Left ventricle myocardium superior (tissue), 1 donor: ENCODE data around the gene DUOXA2. TPM values are rescaled to one million over a fixed set of nuclear protein-coding genes. Genes with fewer than 3 reads are reported as not detected.
"Not testable (repeated sequence)": the region's sequence is repeated elsewhere in the genome, so short reads cannot be mapped to it uniquely, and the experiment has no call there.

ENCODE experiments used
- ATAC-seq: fragments of 200-7000 bp; cut with Tn5 transposase; one replicate; pipeline ENCODE4 v1.9.1; 2020; ENCODE audit warnings: mild to moderate bottlenecking, moderate library complexity
- DNase-seq: peaks from one replicate; pipeline ENCODE4 v3.0.0-alpha.2; 2020
- intact Hi-C: fragments of 100-400 bp; cut with micrococcal nuclease; formaldehyde crosslinking; loops from one replicate; pipeline ENCODE4 v1.11.0; 2022
- total RNA-seq: library from RNA; stranded (reverse); fragmentation: NEBNext Ultra II Directional; extraction: Animal tissue kit (Norgen Biotek cat#: 25700); gene quantifications from one replicate; pipeline ENCODE4 v1.2.1, GENCODE V29; 2021
- donor health status: DM: no; HTN: yes; CAD: no; lungs with severe emphysema.

The DUOXA2 gene
- total RNA-seq, 1 donor from 2014 or later = not detected

- intact Hi-C loops = no loop called here
- no peak for ATAC-seq
- no peak for DNase-seq
These were observed 20.3 kb upstream of the DUOXA2 start for GRCh38 chr15:45093622-45094357.

- ATAC-seq = no peak
- intact Hi-C loops = no loop called here
- no peak for DNase-seq
These were observed 19.8 kb upstream of the DUOXA2 start for GRCh38 chr15:45094358-45094730.

DNA sequence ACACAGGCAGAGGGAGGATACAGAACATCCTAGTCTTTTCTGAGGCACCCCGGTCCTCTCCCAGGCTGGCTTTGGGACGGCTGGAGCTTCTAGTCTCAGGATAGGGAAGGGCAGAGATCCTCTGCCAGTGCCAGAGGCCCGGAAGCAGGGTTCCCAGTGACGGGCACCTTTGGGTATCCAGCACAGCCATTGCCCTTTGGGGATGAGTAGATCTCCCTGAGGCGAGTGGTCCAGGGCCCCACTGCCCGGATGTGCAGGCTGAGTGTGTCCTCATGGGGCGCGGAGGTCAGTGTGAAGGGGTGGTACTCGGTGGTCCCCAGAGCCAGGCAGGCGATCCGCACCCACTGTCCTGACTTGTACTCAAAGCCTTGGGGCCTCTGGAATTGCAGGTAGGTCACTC is 18.5 kb upstream of the DUOXA2 start:
- ATAC-seq = no peak
- no peak for DNase-seq
- intact Hi-C loops = no loop called here

DNA sequence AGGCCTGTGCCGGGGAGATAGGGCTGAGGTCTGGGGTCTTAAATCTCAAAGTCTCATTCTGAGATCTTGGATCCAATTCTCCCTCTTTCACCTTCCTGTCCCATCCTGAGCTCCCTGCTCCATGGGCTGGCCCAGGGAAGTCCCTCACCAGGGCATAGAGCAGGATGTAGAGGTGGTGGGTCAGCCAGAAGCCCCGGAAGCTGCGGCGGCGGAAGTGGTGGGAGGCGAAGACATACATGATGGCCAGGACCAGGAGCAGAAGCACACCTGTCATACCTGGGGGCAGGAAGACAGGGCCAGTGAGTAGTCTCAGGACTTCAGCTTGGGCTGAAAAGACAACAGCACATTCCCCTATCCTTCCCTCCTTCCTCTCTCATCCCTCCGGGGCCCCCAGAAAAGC is 16.7 kb upstream of the DUOXA2 start:
- no peak for DNase-seq
- no peak for ATAC-seq
- intact Hi-C loops = no loop called here

- ATAC-seq (no peak), DNase-seq (no peak)
- intact Hi-C loops = no loop called here
These were observed 14.5 kb upstream of the DUOXA2 start for GRCh38 chr15:45099549-45100165.

DNA sequence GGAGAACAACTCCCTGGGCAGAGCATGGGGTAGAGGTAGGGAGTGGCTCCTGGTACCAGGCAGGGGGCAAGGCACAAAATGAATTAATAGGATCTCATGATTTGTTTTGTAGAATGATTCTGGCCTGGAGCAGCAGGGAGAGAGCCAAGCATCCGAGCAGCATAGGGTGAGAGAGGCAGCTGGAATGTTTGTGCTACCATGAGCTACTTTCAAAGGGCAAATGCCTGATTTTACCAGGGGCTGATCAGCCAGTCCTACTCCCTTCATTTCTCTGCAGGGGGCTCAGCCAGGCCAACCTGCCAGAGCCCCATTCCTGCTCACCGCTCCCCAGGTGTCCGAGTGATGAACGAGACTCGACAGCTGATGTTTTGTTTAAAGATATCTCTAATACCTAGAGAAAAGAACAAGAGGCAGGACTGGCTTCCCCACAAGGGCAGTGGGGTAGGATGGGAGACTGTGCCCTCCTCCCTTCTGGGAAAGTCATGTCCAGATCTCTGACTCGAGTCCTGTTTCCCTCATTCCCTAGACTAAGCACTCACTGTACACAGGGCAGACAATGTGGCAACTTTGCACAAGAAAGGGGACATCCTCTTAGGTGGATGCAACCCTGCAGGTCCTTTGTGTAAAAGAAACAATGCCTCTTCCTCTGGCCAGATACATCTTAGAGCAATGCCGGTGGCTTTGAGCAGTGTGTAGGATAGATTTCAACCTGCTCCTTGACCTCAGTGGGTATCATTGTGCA is 13.1 kb upstream of the DUOXA2 start:
- DNase-seq = no peak
- no peak for ATAC-seq
- intact Hi-C loops = no loop called here

DNA sequence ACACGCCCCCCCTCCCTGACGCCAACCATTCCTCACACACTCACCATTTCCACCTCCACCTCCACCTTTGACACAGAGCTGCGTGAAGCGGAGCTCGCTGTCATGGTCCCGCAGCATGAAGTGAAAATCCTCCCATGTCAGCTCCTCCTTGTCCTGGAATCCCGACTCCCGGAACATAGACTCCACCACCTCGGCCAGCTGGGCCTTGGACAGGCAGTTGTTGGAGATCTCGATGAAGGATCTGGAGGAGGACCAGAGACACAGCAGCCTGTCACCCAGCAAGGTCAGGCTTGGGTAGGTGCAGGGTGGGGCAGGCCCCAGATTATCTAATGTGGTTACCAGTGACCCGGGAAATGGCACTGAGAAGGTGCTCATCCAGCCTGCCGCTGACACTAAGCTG is 12.4 kb upstream of the DUOXA2 start:
- no peak for DNase-seq

DNA sequence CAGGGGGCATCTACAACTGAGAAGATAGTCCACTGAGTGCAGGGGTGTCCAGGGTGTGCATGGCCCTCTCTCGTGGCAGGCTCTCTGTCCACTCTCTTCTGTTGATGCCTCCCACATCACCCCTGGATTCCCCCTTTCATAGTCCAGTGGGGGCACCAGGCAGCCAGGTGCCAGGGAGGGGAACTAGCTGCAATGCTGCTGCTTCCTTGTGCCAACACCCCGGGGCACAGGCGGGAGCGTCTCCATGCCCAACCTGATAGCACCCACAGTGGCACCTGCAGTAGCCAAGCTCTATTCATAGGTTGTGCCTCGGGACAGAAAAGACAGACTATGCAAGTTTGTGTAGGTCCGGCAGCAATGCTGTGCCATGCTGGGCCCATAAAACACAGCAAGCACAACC is 11.9 kb upstream of the DUOXA2 start:
- ATAC-seq (no peak), DNase-seq (no peak)
- intact Hi-C loops = no loop called here

More for the DNA sequence above, 12.4 kb upstream of the DUOXA2 start:
- intact Hi-C loops = no loop called here
- no peak for ATAC-seq

DNA sequence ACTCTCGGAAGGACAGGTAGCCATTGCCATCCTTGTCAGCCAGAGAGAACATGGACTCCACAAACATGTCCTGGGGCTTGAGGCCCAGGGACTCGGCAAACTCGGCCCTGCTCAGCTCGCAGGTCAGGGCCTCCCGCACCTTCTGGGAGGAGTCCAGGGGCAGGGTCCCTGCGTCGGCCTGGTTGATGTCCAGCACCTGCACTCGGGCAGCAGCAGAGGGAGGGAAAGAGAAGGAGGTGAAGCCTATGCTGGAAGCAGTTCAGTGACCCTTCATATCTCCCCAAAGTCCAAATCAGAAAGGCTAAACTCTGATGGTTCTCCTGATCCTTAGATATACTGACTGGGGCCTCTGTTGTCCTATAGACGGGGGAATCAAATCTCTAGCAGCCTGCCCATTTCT is 10.0 kb upstream of the DUOXA2 start:
- intact Hi-C loops, DNase-seq, ATAC-seq: not testable (repeated sequence)

- no peak for DNase-seq
- intact Hi-C loops = no loop called here
These were observed 8.5 kb upstream of the DUOXA2 start for GRCh38 chr15:45105586-45105985.

GRCh38 chr15:45106002-45106790 is 7.9 kb upstream of the DUOXA2 start:
- intact Hi-C loops = no loop called here
- ATAC-seq (no peak), DNase-seq (no peak)

More at GRCh38 chr15:45105586-45105985, 8.5 kb upstream of the DUOXA2 start:
- ATAC-seq = no peak

DNA sequence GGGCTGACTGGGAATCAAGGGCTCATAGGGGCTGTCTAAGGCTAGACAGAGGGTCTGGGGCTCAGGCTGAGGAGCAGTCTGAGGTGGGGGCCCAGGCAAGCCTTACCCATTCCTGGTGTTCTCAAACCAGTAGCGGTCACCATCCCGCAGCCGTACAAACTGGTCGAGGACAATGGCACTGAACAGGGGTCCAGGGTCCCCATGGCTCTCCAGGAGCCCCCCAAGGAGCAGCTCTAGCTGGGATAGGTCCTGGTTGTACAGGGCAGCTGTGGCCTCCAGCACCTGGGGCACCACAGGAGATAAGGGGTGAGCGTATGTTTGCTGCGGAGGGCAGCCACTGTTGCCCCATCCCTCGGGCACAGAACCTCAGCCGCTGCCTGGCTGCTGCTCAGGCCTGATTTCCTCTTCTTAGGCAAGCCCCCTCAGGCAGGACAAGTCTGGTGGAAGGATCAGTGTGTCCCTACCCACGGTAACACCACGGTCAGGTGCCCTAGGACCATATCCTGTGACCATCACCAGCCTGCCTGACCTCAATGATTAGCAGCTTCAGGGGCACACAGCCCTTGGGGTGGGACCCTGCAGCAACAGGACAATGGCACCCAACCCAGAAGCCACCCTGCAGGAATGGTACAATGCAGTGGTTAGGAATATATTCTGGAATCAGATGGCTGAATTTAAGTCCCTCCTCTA is 6.0 kb upstream of the DUOXA2 start:
- DNase-seq (no peak), ATAC-seq (no peak)
- intact Hi-C loops = no loop called here

DNA sequence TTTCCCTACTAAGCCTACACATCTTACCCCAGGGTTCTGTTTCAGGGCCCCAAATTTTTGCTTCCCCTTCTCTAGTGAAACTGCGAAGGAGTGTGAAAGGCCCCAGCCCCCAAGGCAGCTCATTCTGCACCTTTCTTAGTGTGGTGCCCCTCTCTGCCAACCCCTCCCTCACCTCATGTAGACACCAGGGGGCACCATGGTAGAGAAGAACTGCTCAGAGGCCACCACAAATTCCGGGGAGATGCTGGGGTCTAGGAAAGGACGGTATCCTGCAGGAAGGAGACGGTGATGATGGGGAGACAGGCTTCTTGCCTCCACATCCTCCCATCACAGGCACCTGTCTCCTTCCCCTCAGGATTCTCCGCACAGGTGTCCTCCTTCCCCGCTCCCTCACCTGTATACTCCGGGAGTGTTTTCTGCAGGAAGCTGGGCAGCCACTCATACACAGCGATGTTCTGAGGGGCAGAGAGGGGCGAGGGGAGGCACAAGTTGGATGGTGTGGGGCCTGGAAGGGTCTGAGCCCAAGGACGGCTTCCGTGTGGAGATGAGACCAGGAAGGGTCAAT is 3.8 kb upstream of the DUOXA2 start:
- intact Hi-C loops = no loop called here
- no peak for DNase-seq
- ATAC-seq = no peak

- intact Hi-C loops = no loop called here
- no peak for ATAC-seq
- no peak for DNase-seq
These were observed 2.6 kb upstream of the DUOXA2 start for GRCh38 chr15:45111390-45112142.

GRCh38 chr15:45112143-45112590 is 2.0 kb upstream of the DUOXA2 start:
- intact Hi-C loops = no loop called here
- no peak for DNase-seq
- no peak for ATAC-seq

DNA sequence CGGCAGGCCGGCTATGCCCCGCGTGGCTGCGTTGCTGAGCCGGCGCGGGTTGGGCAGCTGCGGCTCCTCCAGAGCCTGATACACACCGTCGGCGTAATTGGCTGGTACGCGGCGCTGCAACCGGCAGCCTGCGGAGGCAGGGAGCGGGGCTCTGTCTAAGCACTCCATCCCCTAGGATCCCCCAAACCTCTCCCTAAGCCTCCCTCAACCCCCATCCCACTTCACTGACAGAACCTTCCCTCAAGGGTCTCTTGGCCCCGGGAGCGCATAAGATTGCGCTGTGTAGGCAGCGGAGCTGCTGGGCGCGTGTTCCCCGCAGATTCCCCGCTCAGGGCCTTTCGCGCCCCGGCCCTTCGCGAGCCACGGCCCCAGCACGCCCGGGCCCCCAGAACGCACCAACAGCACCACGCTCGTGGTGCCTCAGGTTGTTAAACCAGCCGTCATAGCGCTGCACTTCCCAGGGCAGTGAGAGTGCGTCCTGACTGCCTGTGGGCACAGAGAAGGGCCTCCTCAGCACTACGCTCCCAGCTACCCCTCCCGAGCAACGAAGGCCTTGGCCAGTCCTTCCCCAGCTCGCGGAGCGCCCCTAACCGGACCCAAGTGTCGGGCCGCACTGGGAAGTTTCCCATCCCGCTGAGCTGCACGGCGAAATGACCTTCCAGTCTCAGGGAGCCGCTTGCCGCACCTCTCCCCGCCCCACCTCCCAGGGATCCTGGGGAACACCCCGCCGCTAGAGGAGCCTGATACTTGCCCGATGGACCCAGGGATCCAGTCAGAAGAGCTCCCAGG is 1.3 kb upstream of the DUOXA2 start:
- intact Hi-C loops = no loop called here
- DNase-seq (no peak), ATAC-seq (no peak)

GRCh38 chr15:45113380-45113990 is 641 bp upstream of the DUOXA2 start:
- no peak for DNase-seq
- no peak for ATAC-seq
- intact Hi-C loops = no loop called here
